ENCODE measurements around the gene ZBTB42.
A peak's percentile ranks its signal among the peaks of the same experiment; 100 is the strongest.

Gene ZBTB42

GRCh38 chr14:104786726-104787675, 13.9 kb upstream of the ZBTB42 start (continued):
- TF ChIP-seq ZNF549 (tag by site-specific recombination; IDR thresholded peaks at IDR 0.05) (no peak), ZBTB7A (tag by site-specific recombination; IDR thresholded peaks at IDR 0.05; ENCODE audit: low read depth) (no peak), GLIS2 (tag by site-specific recombination; IDR thresholded peaks at IDR 0.05) (peak; percentile 70), REPIN1 (tag by site-specific recombination; IDR thresholded peaks at IDR 0.05; ENCODE audit: low read depth) (no peak), ZNF692 (tag by site-specific recombination; IDR thresholded peaks at IDR 0.05) (0 out of 2 replicates have a peak, but pooled peaks have one; percentile 29), YY2 (tag by site-specific recombination; IDR thresholded peaks at IDR 0.05) (no peak), ZNF530 (tag by site-specific recombination; IDR thresholded peaks at IDR 0.05; ENCODE audit: low read depth) (no peak), ZFP37 (tag by site-specific recombination; IDR thresholded peaks at IDR 0.05) (no peak), ZFP69B (tag by site-specific recombination; IDR thresholded peaks at IDR 0.05) (peak; percentile 46; the same call in 1 of the 2 replicates)
- TF ChIP-seq, protein P1, sequence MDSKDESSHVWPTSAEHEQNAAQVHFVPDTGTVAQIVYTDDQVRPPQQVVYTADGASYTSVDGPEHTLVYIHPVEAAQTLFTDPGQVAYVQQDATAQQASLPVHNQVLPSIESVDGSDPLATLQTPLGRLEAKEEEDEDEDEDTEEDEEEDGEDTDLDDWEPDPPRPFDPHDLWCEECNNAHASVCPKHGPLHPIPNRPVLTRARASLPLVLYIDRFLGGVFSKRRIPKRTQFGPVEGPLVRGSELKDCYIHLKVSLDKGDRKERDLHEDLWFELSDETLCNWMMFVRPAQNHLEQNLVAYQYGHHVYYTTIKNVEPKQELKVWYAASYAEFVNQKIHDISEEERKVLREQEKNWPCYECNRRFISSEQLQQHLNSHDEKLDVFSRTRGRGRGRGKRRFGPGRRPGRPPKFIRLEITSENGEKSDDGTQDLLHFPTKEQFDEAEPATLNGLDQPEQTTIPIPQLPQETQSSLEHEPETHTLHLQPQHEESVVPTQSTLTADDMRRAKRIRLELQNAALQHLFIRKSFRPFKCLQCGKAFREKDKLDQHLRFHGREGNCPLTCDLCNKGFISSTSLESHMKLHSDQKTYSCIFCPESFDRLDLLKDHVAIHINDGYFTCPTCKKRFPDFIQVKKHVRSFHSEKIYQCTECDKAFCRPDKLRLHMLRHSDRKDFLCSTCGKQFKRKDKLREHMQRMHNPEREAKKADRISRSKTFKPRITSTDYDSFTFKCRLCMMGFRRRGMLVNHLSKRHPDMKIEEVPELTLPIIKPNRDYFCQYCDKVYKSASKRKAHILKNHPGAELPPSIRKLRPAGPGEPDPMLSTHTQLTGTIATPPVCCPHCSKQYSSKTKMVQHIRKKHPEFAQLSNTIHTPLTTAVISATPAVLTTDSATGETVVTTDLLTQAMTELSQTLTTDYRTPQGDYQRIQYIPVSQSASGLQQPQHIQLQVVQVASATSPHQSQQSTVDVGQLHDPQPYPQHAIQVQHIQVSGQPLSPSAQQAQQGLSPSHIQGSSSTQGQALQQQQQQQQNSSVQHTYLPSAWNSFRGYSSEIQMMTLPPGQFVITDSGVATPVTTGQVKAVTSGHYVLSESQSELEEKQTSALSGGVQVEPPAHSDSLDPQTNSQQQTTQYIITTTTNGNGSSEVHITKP (tag by site-specific recombination; IDR thresholded peaks at IDR 0.05): no peak

- H3K36me3 ChIP-seq (ENCODE audit: control insufficient read depth in 2 of 2, insufficient read depth in 1 of 2, low read length in 2 of 2): peaks cover 0 to 94% of the 10 kb centered on the region in 2 experiments; a peak in 1 of 3 replicates
- POLR2A ChIA-PET: no interaction called here
- H3K9me3 ChIP-seq (ENCODE audit: control insufficient read depth, insufficient read depth, low read depth, low read length): no peaks in the 10 kb centered on the region
- no peak overlapping the region for H3K4me3 ChIP-seq (ENCODE audit: low read depth, low read length)
- CTCF ChIA-PET: interaction anchor here (0.7 to 0.8 kb wide), 2 partner anchors 19 to 39 kb away, joined by 3 to 4 read pairs; no protein-coding TSS in a partner anchor
- no peak overlapping the region for H3K27ac ChIP-seq (ENCODE audit: extremely low read depth, low read depth, low read length)
- TF ChIP-seq BCL11A (tag by site-specific recombination; IDR thresholded peaks at IDR 0.05; ENCODE audit: low read depth) (0 out of 2 replicates have a peak, but pooled peaks have one; percentile 32), ZXDB (tag by site-specific recombination; IDR thresholded peaks at IDR 0.05) (no peak)
- no peaks in the 10 kb centered on the region for H3K4me1 ChIP-seq (ENCODE audit: control insufficient read depth, insufficient read depth, low read length)
Measured at GRCh38 chr14:104787736-104788135, 13.2 kb upstream of the ZBTB42 start.

GRCh38 chr14:104788161-104788818, 12.6 kb upstream of the ZBTB42 start:
- ChIA-PET POLR2A (no interaction called here), CTCF (interaction anchor here (0.7 to 0.8 kb wide), 2 partner anchors 20 to 39 kb away, joined by 3 to 4 read pairs; no protein-coding TSS in a partner anchor)
- Histone ChIP-seq H3K4me1 (ENCODE audit: control insufficient read depth, insufficient read depth, low read length) (no peaks in the 10 kb centered on the region), H3K36me3 (ENCODE audit: control insufficient read depth in 2 of 2, insufficient read depth in 1 of 2, low read length in 2 of 2) (peaks cover 0 to 90% of the 10 kb centered on the region in 2 experiments; a peak in 1 of 3 replicates), H3K9me3 (ENCODE audit: control insufficient read depth, insufficient read depth, low read depth, low read length) (no peaks in the 10 kb centered on the region), H3K27ac (ENCODE audit: extremely low read depth, low read depth, low read length) (no peak overlapping the region), H3K4me3 (ENCODE audit: low read depth, low read length) (no peak overlapping the region)
- TF ChIP-seq, protein P2, sequence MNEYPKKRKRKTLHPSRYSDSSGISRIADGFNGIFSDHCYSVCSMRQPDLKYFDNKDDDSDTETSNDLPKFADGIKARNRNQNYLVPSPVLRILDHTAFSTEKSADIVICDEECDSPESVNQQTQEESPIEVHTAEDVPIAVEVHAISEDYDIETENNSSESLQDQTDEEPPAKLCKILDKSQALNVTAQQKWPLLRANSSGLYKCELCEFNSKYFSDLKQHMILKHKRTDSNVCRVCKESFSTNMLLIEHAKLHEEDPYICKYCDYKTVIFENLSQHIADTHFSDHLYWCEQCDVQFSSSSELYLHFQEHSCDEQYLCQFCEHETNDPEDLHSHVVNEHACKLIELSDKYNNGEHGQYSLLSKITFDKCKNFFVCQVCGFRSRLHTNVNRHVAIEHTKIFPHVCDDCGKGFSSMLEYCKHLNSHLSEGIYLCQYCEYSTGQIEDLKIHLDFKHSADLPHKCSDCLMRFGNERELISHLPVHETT (tag by site-specific recombination; IDR thresholded peaks at IDR 0.05): no peak
- TF ChIP-seq, protein P3, sequence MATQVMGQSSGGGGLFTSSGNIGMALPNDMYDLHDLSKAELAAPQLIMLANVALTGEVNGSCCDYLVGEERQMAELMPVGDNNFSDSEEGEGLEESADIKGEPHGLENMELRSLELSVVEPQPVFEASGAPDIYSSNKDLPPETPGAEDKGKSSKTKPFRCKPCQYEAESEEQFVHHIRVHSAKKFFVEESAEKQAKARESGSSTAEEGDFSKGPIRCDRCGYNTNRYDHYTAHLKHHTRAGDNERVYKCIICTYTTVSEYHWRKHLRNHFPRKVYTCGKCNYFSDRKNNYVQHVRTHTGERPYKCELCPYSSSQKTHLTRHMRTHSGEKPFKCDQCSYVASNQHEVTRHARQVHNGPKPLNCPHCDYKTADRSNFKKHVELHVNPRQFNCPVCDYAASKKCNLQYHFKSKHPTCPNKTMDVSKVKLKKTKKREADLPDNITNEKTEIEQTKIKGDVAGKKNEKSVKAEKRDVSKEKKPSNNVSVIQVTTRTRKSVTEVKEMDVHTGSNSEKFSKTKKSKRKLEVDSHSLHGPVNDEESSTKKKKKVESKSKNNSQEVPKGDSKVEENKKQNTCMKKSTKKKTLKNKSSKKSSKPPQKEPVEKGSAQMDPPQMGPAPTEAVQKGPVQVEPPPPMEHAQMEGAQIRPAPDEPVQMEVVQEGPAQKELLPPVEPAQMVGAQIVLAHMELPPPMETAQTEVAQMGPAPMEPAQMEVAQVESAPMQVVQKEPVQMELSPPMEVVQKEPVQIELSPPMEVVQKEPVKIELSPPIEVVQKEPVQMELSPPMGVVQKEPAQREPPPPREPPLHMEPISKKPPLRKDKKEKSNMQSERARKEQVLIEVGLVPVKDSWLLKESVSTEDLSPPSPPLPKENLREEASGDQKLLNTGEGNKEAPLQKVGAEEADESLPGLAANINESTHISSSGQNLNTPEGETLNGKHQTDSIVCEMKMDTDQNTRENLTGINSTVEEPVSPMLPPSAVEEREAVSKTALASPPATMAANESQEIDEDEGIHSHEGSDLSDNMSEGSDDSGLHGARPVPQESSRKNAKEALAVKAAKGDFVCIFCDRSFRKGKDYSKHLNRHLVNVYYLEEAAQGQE (tag by site-specific recombination; IDR thresholded peaks at IDR 0.05): no peak
- TF ChIP-seq ZNF426 (tag by site-specific recombination; IDR thresholded peaks at IDR 0.05) (no peak), ZNF223 (tag by site-specific recombination; IDR thresholded peaks at IDR 0.05) (no peak), GLIS1 (tag by site-specific recombination; IDR thresholded peaks at IDR 0.05) (peak; percentile 46; the same call in 1 of the 2 replicates), ZNF16 (tag by site-specific recombination; IDR thresholded peaks at IDR 0.05; ENCODE audit: low read depth) (no peak), ZIC2 (tag by site-specific recombination; IDR thresholded peaks at IDR 0.05) (peak; percentile 97)

All from HEK293 (cell line).